ENCODE results near the gene C1orf167.

The C1orf167 gene

DNA sequence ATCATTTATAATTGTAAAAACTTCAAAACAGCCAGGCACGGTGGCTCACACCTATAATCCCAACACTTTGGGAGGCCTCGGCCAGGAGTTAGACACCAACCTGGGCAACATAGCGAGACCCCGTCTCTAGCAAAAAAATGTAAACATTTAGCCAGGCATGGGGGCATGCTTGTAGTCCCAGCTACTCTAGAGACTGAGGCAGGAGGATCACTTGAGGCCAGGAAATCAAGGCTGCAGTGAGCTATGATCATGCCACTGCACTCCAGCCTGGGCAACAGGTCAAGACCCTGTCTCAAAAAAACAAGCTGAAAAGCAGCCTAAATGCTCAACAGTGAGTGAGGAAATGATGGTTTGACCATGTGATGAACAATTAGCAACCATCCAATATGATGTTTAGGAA lies 7.3 kb downstream of the C1orf167 start:
- Histone ChIP-seq H3K4me2 (ENCODE audit: low read length) (no peak overlapping the region), H3K36me3 (replicated peaks; ENCODE audit: low read depth, low read length) (no peaks in the 10 kb centered on the region), H3K27ac (ENCODE audit: low read length) (no peak overlapping the region), H4K20me1 (ENCODE audit: insufficient read depth, low read length) (no peaks in the 10 kb centered on the region), H3K9ac (ENCODE audit: low read length) (no peak overlapping the region), H3K27me3 (ENCODE audit: low read depth, low read length) (no peaks in the 10 kb centered on the region), H2AFZ (ENCODE audit: low read depth, low read length) (no peak overlapping the region), H3K79me2 (ENCODE audit: low read length) (no peaks in the 10 kb centered on the region), H3K4me3 (ENCODE audit: low read length) (no peak overlapping the region), H3K9me3 (ENCODE audit: insufficient read depth, low read length) (no peaks in the 10 kb centered on the region), H3K4me1 (ENCODE audit: low read length) (peaks cover 8% of the 10 kb centered on the region)
- no peak for TF ChIP-seq EZH2phosphoT487 (IDR thresholded peaks at IDR 0.05; ENCODE audit: low read depth)
- no peak for TF ChIP-seq CTCF (IDR thresholded peaks at IDR 0.05; ENCODE audit: low read depth, low read length)

DNA sequence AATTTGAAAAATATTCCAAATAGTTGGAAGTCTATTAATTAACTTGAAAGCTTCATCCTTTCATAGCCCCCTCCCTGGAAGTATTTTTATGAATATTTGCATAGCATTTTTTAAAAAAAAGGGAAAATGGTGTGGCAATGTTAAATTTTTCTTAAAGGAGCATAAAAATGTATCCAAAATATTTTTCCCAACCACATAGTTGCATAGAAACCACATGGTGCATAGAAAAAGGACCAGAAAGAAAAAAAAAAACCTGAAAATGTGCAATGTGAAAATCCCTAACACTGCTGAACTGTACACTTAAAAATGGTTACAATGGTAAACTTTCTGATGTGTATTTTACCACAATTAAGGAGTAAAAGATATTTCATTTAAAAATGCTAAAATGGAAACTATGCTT lies 8.0 kb downstream of the C1orf167 start:
- no peak overlapping the region for H3K27ac ChIP-seq (ENCODE audit: low read length)
- no peak overlapping the region for H3K9ac ChIP-seq (ENCODE audit: low read length)
- H3K79me2 ChIP-seq (ENCODE audit: low read length) = no peaks in the 10 kb centered on the region
- H3K9me3 ChIP-seq (ENCODE audit: insufficient read depth, low read length) = no peaks in the 10 kb centered on the region
- no peak overlapping the region for H2AFZ ChIP-seq (ENCODE audit: low read depth, low read length)
- no peak overlapping the region for H3K4me2 ChIP-seq (ENCODE audit: low read length)
- no peaks in the 10 kb centered on the region for H3K27me3 ChIP-seq (ENCODE audit: low read depth, low read length)
- TF ChIP-seq CTCF (IDR thresholded peaks at IDR 0.05; ENCODE audit: low read depth, low read length) = no peak
- no peak for TF ChIP-seq EZH2phosphoT487 (IDR thresholded peaks at IDR 0.05; ENCODE audit: low read depth)
- no peaks in the 10 kb centered on the region for H4K20me1 ChIP-seq (ENCODE audit: insufficient read depth, low read length)
- no peaks in the 10 kb centered on the region for H3K36me3 ChIP-seq (replicated peaks; ENCODE audit: low read depth, low read length)
- no peak overlapping the region for H3K4me3 ChIP-seq (ENCODE audit: low read length)
- H3K4me1 ChIP-seq (ENCODE audit: low read length) = peaks cover 8% of the 10 kb centered on the region

- Histone ChIP-seq H2AFZ (ENCODE audit: low read depth, low read length) (no peak overlapping the region), H3K36me3 (replicated peaks; ENCODE audit: low read depth, low read length) (no peaks in the 10 kb centered on the region), H3K9ac (ENCODE audit: low read length) (no peak overlapping the region), H3K9me3 (ENCODE audit: insufficient read depth, low read length) (no peaks in the 10 kb centered on the region), H4K20me1 (ENCODE audit: insufficient read depth, low read length) (no peaks in the 10 kb centered on the region), H3K27ac (ENCODE audit: low read length) (no peak overlapping the region), H3K4me2 (ENCODE audit: low read length) (no peak overlapping the region), H3K79me2 (ENCODE audit: low read length) (no peaks in the 10 kb centered on the region), H3K4me1 (ENCODE audit: low read length) (peaks cover 14% of the 10 kb centered on the region), H3K4me3 (ENCODE audit: low read length) (no peak overlapping the region), H3K27me3 (ENCODE audit: low read depth, low read length) (no peaks in the 10 kb centered on the region)
- no peak for TF ChIP-seq CTCF (IDR thresholded peaks at IDR 0.05; ENCODE audit: low read depth, low read length)
- no peak for TF ChIP-seq EZH2phosphoT487 (IDR thresholded peaks at IDR 0.05; ENCODE audit: low read depth)
These were observed 9.6 kb downstream of the C1orf167 start for GRCh38 chr1:11771481-11772043.

- TF ChIP-seq EZH2phosphoT487 (IDR thresholded peaks at IDR 0.05; ENCODE audit: low read depth) = no peak
- TF ChIP-seq CTCF (IDR thresholded peaks at IDR 0.05; ENCODE audit: low read depth, low read length) = no peak
- Histone ChIP-seq H3K4me3 (ENCODE audit: low read length) (no peak overlapping the region), H3K36me3 (replicated peaks; ENCODE audit: low read depth, low read length) (no peaks in the 10 kb centered on the region), H3K9me3 (ENCODE audit: insufficient read depth, low read length) (no peaks in the 10 kb centered on the region), H2AFZ (ENCODE audit: low read depth, low read length) (no peak overlapping the region; the same call in 1 of the 2 replicates), H3K79me2 (ENCODE audit: low read length) (no peaks in the 10 kb centered on the region), H4K20me1 (ENCODE audit: insufficient read depth, low read length) (no peaks in the 10 kb centered on the region), H3K4me1 (ENCODE audit: low read length) (peaks cover 14% of the 10 kb centered on the region), H3K9ac (ENCODE audit: low read length) (no peak overlapping the region), H3K27me3 (ENCODE audit: low read depth, low read length) (no peaks in the 10 kb centered on the region), H3K4me2 (ENCODE audit: low read length) (peak overlapping the region; percentile 10), H3K27ac (ENCODE audit: low read length) (no peak overlapping the region)
These were observed 10.5 kb downstream of the C1orf167 start for GRCh38 chr1:11772458-11772857.

Measured in OCI-LY3 (cell line).